Lung (tissue), 12 donors: ENCODE measurements around the gene DOCK1. TPM values are rescaled to one million over a fixed set of nuclear protein-coding genes. Genes with fewer than 3 reads are reported as not detected.
"Not testable (repeated sequence)": the region's sequence is repeated elsewhere in the genome, so short reads cannot be mapped to it uniquely, and the experiment has no call there.

Experiments
- ATAC-seq: fragments of 200-7000 bp; cut with Tn5 transposase; one replicate; pipeline ENCODE4 v1.9.1; 2020; ENCODE audit warnings: moderate number of reproducible peaks; ENCODE audit not compliant: insufficient read depth, low FRiP score
- DNase-seq, 3 donors: peaks; one replicate each; pipeline ENCODE4 v3.0.0-alpha.2; 2013 to 2017
- H3K27ac ChIP-seq, 2 donors: one replicate each; pipeline ENCODE4 v1.5.1; 2013; ENCODE audit warnings: mild to moderate bottlenecking in 2 of 2, moderate library complexity in 2 of 2, control low read depth in 1 of 2, inconsistent platforms in 1 of 2, low read depth in 1 of 2, low read length in 1 of 2
- H3K27me3 ChIP-seq, 3 donors: one replicate each; pipeline ENCODE4 v1.5.1; 2013; ENCODE audit warnings: low read length in 2 of 3; ENCODE audit not compliant: control insufficient read depth in 3 of 3, insufficient read depth in 3 of 3
- H3K36me3 ChIP-seq, 4 donors: one replicate each; pipeline ENCODE4 v1.5.1; 2013; ENCODE audit warnings: low read length in 4 of 4, mild to moderate bottlenecking in 1 of 4, moderate library complexity in 1 of 4; ENCODE audit not compliant: control insufficient read depth in 4 of 4, insufficient read depth in 4 of 4
- H3K4me1 ChIP-seq, 5 donors: one replicate each; pipeline ENCODE4 v1.5.1; 2013; ENCODE audit warnings: low read length in 5 of 5, mild to moderate bottlenecking in 2 of 5, moderate library complexity in 1 of 5; ENCODE audit not compliant: control insufficient read depth in 5 of 5, insufficient read depth in 5 of 5
- H3K4me3 ChIP-seq: one replicate; pipeline ENCODE4 v1.5.1; 2013; ENCODE audit warnings: mild to moderate bottlenecking, control low read depth, moderate library complexity
- H3K9ac ChIP-seq, 2 donors: one replicate each; pipeline ENCODE4 v1.5.1; 2013; ENCODE audit warnings: low read length in 2 of 2, control low read depth in 1 of 2; ENCODE audit not compliant: insufficient read depth in 1 of 2
- H3K9me3 ChIP-seq, 4 donors: one replicate each; pipeline ENCODE4 v1.5.1; 2013; ENCODE audit warnings: low read length in 3 of 4, mild to moderate bottlenecking in 1 of 4, moderate library complexity in 1 of 4; ENCODE audit not compliant: control insufficient read depth in 4 of 4, insufficient read depth in 3 of 4
- CTCF ChIP-seq: IDR thresholded peaks from 2 replicates; pipeline ENCODE4 v1.5.1; 2012; ENCODE audit warnings: mild to moderate bottlenecking; ENCODE audit errors: control extremely low read depth, extremely low read depth
- WGBS, 2 donors: extraction: QIAGEN DNeasy Blood & Tissue Kit; methylation state at CpG; one replicate each; pipeline ENCODE4 v1.1.7; 2013; 5-methylcytosine and 5-hydroxymethylcytosine counted together
- polyA plus RNA-seq, 2 donors: library from polyadenylated mRNA; stranded (reverse); fragments of 200-250 nt; gene quantifications; one replicate each; pipeline ENCODE4 v1.2.1, GENCODE V29; 2013
- total RNA-seq, 2 donors: library from RNA; depleted of rRNA in 1 of 2; stranded (reverse); fragments of >200 nt in 1 of 2; gene quantifications; one replicate each; pipeline ENCODE4 v1.2.1, GENCODE V29; 2014 to 2021
- donor health status: control.
- donor health status: control.
- donor health status: Bipolar disorder and iron deficiency.
- donor health status: healthy.
- donor health status: DM: yes; HTN: yes; CAD: no.

The DOCK1 gene
- total and polyA plus RNA-seq, 4 donors: 11.2 to 102 (median 30.5) TPM

- no peak for TF ChIP-seq CTCF
- H3K27ac ChIP-seq: no peak overlapping the region
- no peak for ATAC-seq
- DNase-seq: no peak
- no peaks in the 10 kb centered on the region for H3K4me1 ChIP-seq
- H3K9me3 ChIP-seq: peaks cover 0 to 3% (median 0%) of the 10 kb centered on the region in 4 donors
- peaks cover 0 to 3% (median 0%) of the 10 kb centered on the region in 3 donors for H3K27me3 ChIP-seq
- H3K36me3 ChIP-seq: no peaks in the 10 kb centered on the region
- no peak overlapping the region for H3K9ac ChIP-seq
- no peak overlapping the region for H3K4me3 ChIP-seq
- WGBS, 2 donors: 73 to 78% methylated on average over 2 of the region's 2 CpGs
Measured at GRCh38 chr10:126877390-126877789, 27.8 kb upstream of the DOCK1 start.

GRCh38 chr10:126878594-126878993 lies 26.6 kb upstream of the DOCK1 start:
- TF ChIP-seq CTCF: no peak
- Histone ChIP-seq H3K4me3 (no peak overlapping the region), H3K4me1 (no peaks in the 10 kb centered on the region), H3K9ac (no peak overlapping the region), H3K36me3 (no peaks in the 10 kb centered on the region), H3K27ac (no peak overlapping the region), H3K9me3 (peaks cover 0 to 3% (median 0%) of the 10 kb centered on the region in 4 donors), H3K27me3 (peaks cover 0 to under 1% (median 0%) of the 10 kb centered on the region in 3 donors)
- 90 to 95% methylated on average over 10 of the region's 10 CpGs for WGBS, 2 donors
- ATAC-seq (no peak), DNase-seq (no peak)

GRCh38 chr10:126880926-126881325 lies 24.3 kb upstream of the DOCK1 start:
- WGBS, 2 donors: 79 to 80% methylated on average over 5 of the region's 5 CpGs
- Histone ChIP-seq H3K4me1 (no peaks in the 10 kb centered on the region), H3K27ac (no peak overlapping the region), H3K9me3 (peaks cover 0 to 3% (median 0%) of the 10 kb centered on the region in 4 donors), H3K27me3 (no peaks in the 10 kb centered on the region), H3K4me3 (no peak overlapping the region), H3K36me3 (no peaks in the 10 kb centered on the region), H3K9ac (no peak overlapping the region)
- DNase-seq (no peak), ATAC-seq (no peak)
- no peak for TF ChIP-seq CTCF

DNA sequence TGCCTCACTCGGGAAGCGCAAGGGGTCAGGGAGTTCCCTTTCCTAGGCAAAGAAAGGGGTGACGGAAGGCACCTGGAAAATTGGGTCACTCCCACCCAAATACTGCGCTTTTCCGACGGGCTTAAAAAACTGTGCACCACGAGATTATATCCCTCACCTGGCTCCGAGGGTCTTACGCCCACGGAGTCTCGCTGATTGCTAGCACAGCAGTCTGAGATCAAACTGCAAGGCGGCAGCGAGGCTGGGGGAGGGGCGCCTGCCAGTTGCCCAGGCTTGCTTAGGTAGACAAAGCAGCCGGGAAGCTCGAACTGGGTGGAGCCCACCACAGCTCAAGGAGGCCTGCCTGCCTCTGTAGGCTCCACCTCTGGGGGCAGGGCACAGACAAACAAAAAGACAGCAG lies 23.2 kb upstream of the DOCK1 start:
- H3K27me3 ChIP-seq, H3K36me3 ChIP-seq, H3K9me3 ChIP-seq, ATAC-seq, H3K9ac ChIP-seq, H3K27ac ChIP-seq, H3K4me1 ChIP-seq, H3K4me3 ChIP-seq, DNase-seq: not testable (repeated sequence)
- 20 to 25% methylated on average over 15 to 16 of the region's 16 CpGs for WGBS, 2 donors

GRCh38 chr10:126888436-126888835 lies 16.8 kb upstream of the DOCK1 start:
- not testable (repeated sequence) for H3K4me1 ChIP-seq, H3K27me3 ChIP-seq, H3K36me3 ChIP-seq, ATAC-seq, H3K9me3 ChIP-seq, H3K9ac ChIP-seq, H3K4me3 ChIP-seq, DNase-seq, H3K27ac ChIP-seq
- WGBS, 2 donors: 88 to 92% methylated on average over 1 of the region's 1 CpG
